A549 (cell line): ENCODE results near the gene CMIP.

ENCODE experiments used
- BHLHE40 ChIP-seq: IDR thresholded peaks from 2 replicates; pipeline ENCODE4 v1.6.1; 2012; ENCODE audit warnings: low read depth, low read length, inconsistent platforms
- CTCF ChIP-seq: fragments of >200 bp; sonication (Bioruptor Twin); formaldehyde crosslinking; IDR thresholded peaks from 3 replicates; pipeline ENCODE4 v1.5.1; 2016
- MAX ChIP-seq: IDR thresholded peaks from 2 replicates; pipeline ENCODE4 v1.6.1; 2012
- NR3C1 ChIP-seq: fragments of >200 bp; sonication (Bioruptor Twin); formaldehyde crosslinking; IDR thresholded peaks from 3 replicates; pipeline ENCODE4 v1.6.1; 2017
- POLR2A ChIP-seq: IDR thresholded peaks from 2 replicates; pipeline ENCODE4 v1.6.1; 2012; ENCODE audit warnings: mild to moderate bottlenecking, low read length

GRCh38 chr16:81449241-81449640, 4.6 kb downstream of the CMIP start:
- TF ChIP-seq MAX = no peak
- TF ChIP-seq CTCF = no peak
- no peak for TF ChIP-seq BHLHE40
- no peak for TF ChIP-seq NR3C1
- no peak for TF ChIP-seq POLR2A
